HG03066 (cell line): ENCODE measurements around the gene MTHFD2L.
A peak's percentile ranks its signal among the peaks of the same experiment; 100 is the strongest.

Experiments
- ATAC-seq: cut with Tn5 transposase; IDR thresholded peaks from one replicate; pipeline ENCODE4 v1.9.1; 2021; ENCODE audit warnings: low read depth; ENCODE audit not compliant: unreplicated experiment

Gene MTHFD2L

DNA sequence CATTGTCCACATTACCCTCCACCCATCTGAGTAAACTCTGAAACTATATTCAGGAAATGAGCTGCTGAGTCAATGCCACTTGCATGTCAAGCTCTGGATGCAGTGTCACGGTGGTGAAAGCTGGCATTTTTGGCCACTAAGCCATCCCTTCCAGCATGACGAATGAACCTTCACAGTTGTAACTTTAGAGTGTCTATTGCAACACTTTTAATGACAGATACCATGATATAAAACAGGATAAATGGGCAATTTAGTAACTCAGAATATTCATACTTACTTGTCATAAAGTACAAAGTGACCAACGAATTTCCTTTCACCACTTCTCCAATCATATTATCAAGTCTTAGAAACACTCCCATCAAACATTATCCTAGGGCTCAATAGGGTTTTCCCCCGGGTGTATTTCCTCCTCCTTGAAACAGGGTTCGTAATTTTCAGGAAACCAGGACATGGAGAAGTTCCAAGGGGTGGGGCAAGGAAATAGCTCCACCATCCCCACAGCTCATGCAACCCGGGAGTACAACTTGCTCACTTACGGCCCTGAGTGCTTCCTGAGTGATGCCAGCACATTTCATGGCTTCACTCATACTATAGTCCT lies 73.1 kb downstream of the MTHFD2L start:
- peak; percentile 53 for ATAC-seq

GRCh38 chr4:74235135-74235534 lies 77.2 kb downstream of the MTHFD2L start:
- ATAC-seq = peak; percentile 75

GRCh38 chr4:74237425-74237966 lies 79.6 kb downstream of the MTHFD2L start:
- no peak for ATAC-seq

DNA sequence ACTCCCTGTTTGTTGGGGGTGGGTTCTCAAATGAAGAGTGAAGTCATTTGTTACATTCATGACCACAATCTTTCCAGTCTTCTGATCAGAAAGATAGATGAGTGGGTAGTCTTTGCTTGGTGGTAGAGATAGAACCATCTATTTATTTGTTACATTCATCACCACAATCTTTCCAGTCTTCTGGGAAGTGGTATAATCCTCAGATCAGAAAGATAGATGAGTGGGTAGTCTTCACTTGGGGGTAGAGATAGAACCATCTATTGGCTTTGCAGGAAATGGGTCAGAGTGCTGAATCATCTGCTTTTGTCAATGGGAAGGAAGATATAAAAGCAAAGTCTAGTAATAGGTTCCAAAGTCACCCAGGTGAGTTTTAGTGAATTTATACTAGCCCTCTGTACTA lies 86.1 kb downstream of the MTHFD2L start:
- no peak for ATAC-seq

DNA sequence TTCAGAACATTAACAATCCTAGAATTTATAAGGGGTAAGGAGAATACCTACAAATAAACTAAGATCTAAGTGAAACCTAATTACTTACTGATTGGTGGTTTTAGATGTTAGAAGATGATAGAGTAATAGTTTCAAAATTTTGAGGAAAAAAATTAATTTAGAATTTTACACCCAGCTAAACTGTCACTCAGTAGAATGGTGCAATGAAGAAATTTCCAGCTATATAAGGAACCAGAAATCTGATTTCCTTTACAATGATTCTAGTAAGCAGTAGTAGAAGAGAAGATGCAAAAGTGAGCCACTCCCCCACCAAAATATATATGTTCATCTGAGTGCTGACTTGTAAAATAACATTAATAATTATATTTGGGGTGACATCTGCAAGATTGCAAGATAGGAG lies 95.0 kb downstream of the MTHFD2L start:
- ATAC-seq = no peak

- no peak for ATAC-seq
Measured at GRCh38 chr4:74254386-74254785, 96.5 kb downstream of the MTHFD2L start.

- no peak for ATAC-seq
Measured at GRCh38 chr4:74255096-74255495, 97.2 kb downstream of the MTHFD2L start.

DNA sequence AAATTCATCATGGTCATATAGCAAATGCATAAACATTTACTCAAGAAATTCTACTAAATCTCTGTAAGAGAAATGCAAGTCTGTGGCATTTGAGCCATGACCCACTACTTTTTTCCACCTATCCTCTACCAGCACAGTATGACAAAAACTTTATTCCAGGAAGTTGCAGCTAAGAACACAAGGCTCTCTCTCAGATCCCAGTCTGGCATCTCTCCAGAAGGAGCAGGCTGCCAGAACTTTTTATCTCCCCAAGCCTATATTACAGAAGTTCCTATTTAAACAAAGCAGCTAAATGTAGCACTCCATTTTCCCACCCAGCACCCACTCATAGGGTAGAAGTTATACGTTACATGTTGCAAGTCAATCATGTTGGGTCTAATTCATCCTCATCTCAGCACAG lies 101.0 kb downstream of the MTHFD2L start:
- ATAC-seq = no peak

- no peak for ATAC-seq
Measured at GRCh38 chr4:74260036-74260435, 102.1 kb downstream of the MTHFD2L start.

DNA sequence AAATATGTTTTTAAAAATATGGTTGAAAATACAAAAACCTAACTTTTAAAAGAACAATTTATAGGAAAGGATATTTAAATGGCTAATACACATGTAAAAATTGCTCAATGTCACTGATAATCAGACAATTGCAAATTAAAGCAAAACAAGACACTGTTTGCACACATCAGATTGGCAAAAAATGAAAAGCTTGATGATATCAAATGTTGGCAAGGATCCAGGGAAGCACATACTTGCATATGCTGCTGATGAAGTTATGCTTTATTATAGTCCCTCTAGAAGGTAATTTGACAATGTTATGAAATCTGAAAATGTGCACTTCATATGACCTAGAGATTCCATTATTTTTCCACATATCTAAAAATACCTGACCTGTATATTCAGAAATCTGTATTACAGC lies 104.6 kb downstream of the MTHFD2L start:
- no peak for ATAC-seq

- no peak for ATAC-seq
Measured at GRCh38 chr4:74263551-74263950, 105.6 kb downstream of the MTHFD2L start.

GRCh38 chr4:74266081-74266480 lies 108.2 kb downstream of the MTHFD2L start:
- ATAC-seq = no peak

- ATAC-seq = no peak
Measured at GRCh38 chr4:74267998-74268606, 110.2 kb downstream of the MTHFD2L start.

GRCh38 chr4:74268643-74269042 lies 110.7 kb downstream of the MTHFD2L start:
- ATAC-seq = no peak

- ATAC-seq = no peak
Measured at GRCh38 chr4:74278490-74278889, 120.6 kb downstream of the MTHFD2L start.

DNA sequence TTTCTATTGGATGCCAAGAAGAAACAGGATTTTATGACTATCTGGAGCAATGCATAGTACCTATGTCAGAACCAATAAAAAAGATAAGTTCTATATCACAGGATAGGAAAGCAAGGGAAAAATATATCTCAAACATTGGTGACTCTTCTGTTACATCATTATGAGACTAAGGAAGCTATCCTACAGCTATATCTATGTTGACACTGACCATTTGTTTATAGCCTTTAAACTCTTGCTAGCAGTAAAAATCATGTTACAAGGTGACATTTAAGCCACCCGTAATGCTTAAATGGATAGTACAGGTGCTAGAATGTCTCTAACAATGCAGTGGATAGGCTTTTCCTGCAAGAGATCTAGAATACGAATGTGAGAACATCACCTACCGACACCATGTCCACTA lies 121.8 kb downstream of the MTHFD2L start:
- no peak for ATAC-seq

DNA sequence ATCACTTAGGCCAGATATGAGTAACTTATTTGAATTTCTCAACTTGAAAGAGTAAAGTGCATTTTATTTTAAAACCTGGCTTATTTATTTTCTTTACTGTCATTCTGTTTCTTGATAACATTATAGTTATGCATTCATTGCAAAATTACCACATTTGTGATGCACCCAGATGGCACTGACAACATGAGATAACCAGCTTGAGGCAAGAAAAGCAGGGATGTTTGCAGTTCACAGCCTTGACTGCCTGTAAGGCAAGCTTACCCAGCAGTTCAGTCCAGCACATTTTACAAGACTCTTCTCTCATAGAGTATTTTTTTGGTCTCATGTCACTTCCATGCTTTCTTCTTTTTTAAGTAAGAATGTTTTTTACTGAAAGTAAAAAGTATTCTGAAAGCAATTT lies 125.0 kb downstream of the MTHFD2L start:
- ATAC-seq = no peak

GRCh38 chr4:74283614-74284013 lies 125.7 kb downstream of the MTHFD2L start:
- ATAC-seq = no peak

DNA sequence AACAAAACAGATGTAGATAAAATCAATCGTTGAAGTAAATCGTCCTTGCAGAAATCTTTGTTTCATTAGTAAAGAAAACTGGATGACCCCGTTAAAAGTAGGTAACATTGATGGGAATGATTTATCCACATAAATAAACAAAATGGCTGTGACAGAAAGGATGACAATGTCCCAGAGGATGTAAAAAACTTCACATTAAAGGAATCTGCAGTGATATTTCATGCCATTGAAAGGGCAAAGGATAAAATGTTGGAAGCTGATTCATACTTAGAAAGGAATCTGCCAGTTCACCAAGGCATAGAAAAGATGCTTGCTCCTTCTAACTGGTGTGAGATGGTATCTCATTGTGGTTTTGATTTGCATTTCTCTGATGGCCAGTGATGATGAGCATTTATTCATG lies 126.1 kb downstream of the MTHFD2L start:
- ATAC-seq = no peak

GRCh38 chr4:74287164-74287563 lies 129.2 kb downstream of the MTHFD2L start:
- no peak for ATAC-seq

DNA sequence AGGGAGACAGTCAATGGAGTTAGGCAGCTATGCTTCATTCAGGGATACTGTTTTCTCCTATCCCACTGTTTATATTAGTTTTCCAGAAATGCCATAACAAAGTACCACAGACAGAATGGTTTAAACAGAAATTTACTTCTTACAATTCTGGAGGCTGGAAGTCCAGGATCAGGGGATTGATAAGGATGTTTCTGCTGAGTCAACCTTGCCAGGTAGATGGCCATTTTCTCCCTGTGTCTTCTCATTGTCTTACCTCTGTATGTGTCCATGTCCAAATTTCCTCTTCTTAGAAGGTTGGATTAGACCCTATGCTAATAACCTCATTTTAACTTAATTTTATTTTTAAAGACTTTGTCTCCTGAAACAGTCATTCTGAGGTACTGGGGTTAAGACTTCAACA lies 129.9 kb downstream of the MTHFD2L start:
- ATAC-seq = no peak

GRCh38 chr4:74291471-74291870 lies 133.6 kb downstream of the MTHFD2L start:
- no peak for ATAC-seq
